H1 (cell line): Measurements from ENCODE around the gene TNS2. TPM values are rescaled to one million over a fixed set of nuclear protein-coding genes. Genes with fewer than 3 reads are reported as not detected.

Experiments used
- ATF3 ChIP-seq: IDR thresholded peaks from 2 replicates; pipeline ENCODE4 v1.6.1; 2011; ENCODE audit warnings: low read depth, mild to moderate bottlenecking, low read length; ENCODE audit not compliant: insufficient read depth
- CBX5 ChIP-seq: fragments of 300-800, 300-1000 bp; sonication (generic); IDR thresholded peaks from 2 replicates; pipeline ENCODE4 v1.7.1; 2016; ENCODE audit warnings: antibody characterized with exemption, low read length, low read depth
- CBX8 ChIP-seq: fragments of 300-800, 300-1000 bp; sonication (generic); IDR thresholded peaks from 2 replicates; pipeline ENCODE4 v1.7.1; 2016; ENCODE audit warnings: low read depth, low read length, borderline replicate concordance
- CHD2 ChIP-seq: IDR thresholded peaks from 2 replicates; pipeline ENCODE4 v1.6.1; 2012; ENCODE audit warnings: low read length, improper control_type of control experiment
- CHD7 ChIP-seq: fragments of 300-600 bp; sonication (generic); IDR thresholded peaks from 2 replicates; pipeline ENCODE4 v1.7.1; 2012; ENCODE audit warnings: low read length, moderate library complexity, mild to moderate bottlenecking, inconsistent platforms; ENCODE audit not compliant: insufficient replicate concordance
- KDM5A ChIP-seq: fragments of 200-600 bp; IDR thresholded peaks from 2 replicates; pipeline ENCODE4 v1.7.1; 2012; ENCODE audit warnings: mild to moderate bottlenecking, low read length, inconsistent platforms, mixed read lengths
- MAFK ChIP-seq: IDR thresholded peaks from 2 replicates; pipeline ENCODE4 v1.6.1; 2012; ENCODE audit warnings: low read depth, mild to moderate bottlenecking, improper control_type of control experiment, low read length
- POLR2AphosphoS5 ChIP-seq: IDR thresholded peaks from 2 replicates; pipeline ENCODE4 v1.6.1; 2011; ENCODE audit warnings: low read depth, low read length
- RFX5 ChIP-seq: IDR thresholded peaks from 2 replicates; pipeline ENCODE4 v1.6.1; 2011; ENCODE audit warnings: low read depth, low read length, improper control_type of control experiment, borderline replicate concordance
- SIX5 ChIP-seq: IDR thresholded peaks from 2 replicates; pipeline ENCODE4 v1.6.1; 2011; ENCODE audit warnings: mild to moderate bottlenecking, low read depth, low read length
- SP1 ChIP-seq: IDR thresholded peaks from 2 replicates; pipeline ENCODE4 v1.6.1; 2011; ENCODE audit warnings: low read depth, low read length
- SP2 ChIP-seq: IDR thresholded peaks from 2 replicates; pipeline ENCODE4 v1.6.1; 2012; ENCODE audit warnings: mild to moderate bottlenecking, low read length, inconsistent platforms
- TEAD4 ChIP-seq: IDR thresholded peaks from 2 replicates; pipeline ENCODE4 v1.6.1; 2012; ENCODE audit warnings: low read depth, low read length, inconsistent platforms, mixed read lengths
- polyA plus RNA-seq, 7 experiments: library from polyadenylated mRNA; depleted of rRNA in 3 of 7; stranded (reverse) in 5 of 7; unstranded in 2 of 7; fragments of >200 nt in 5 of 7; fragments of 200-250 nt in 2 of 7; gene quantifications; 1 replicate in 5 of 7; 2 replicates in 1 of 7; 4 replicates in 1 of 7; pipeline versions ENCODE4 v1.2.1 to v1.2.3, GENCODE V29; 2011 to 2013; ENCODE audit warnings: missing spikeins in 2 of 7, mixed read lengths in 2 of 7
- total RNA-seq: library from RNA; stranded (reverse); fragmentation: NEBNext Ultra II Directional; extraction: Animal tissue kit (Norgen Biotek cat#: 25700); gene quantifications from 2 replicates; pipeline ENCODE4 v1.2.1, GENCODE V29; 2021

The TNS2 gene
- total and polyA plus RNA-seq, 2 of the 8 experiments (the other 6 are each of a cell fraction or from before 2014, with no cell fraction given): 2.8 to 4.7 TPM

GRCh38 chr12:53056296-53056695, 6.4 kb downstream of the TNS2 start (continued):
- TF ChIP-seq CHD7: no peak
- no peak for TF ChIP-seq SP1
- TF ChIP-seq CHD2: no peak
- TF ChIP-seq TEAD4: no peak
- no peak for TF ChIP-seq CBX8
- no peak for TF ChIP-seq MAFK
- no peak for TF ChIP-seq POLR2AphosphoS5
- TF ChIP-seq ATF3: no peak
- no peak for TF ChIP-seq SIX5
- no peak for TF ChIP-seq CBX5
- no peak for TF ChIP-seq RFX5
- TF ChIP-seq SP2: no peak
- TF ChIP-seq KDM5A: no peak
